ENCODE results near the gene CDYL.

DNA sequence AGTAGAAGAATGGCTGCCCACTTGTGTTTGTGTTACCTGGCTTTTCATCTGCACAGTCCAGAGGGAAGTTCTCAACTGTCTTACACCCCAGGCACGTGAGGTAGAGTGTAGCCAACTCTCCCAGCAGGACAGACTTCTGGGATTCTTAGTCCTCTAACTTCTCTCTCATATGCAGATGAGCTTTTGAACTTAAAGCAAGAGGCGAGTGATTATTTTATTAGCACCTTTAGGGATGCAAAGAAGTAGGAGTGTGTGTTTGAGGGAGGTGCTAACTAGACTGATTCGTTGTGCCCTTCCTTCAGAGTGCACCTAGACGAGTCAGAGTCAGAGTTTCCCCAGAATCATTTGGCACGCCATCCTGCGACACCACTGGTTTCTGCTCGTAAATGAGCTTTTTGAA, 10.8 kb downstream of the CDYL start:
- TF ChIP-seq, protein P1, sequence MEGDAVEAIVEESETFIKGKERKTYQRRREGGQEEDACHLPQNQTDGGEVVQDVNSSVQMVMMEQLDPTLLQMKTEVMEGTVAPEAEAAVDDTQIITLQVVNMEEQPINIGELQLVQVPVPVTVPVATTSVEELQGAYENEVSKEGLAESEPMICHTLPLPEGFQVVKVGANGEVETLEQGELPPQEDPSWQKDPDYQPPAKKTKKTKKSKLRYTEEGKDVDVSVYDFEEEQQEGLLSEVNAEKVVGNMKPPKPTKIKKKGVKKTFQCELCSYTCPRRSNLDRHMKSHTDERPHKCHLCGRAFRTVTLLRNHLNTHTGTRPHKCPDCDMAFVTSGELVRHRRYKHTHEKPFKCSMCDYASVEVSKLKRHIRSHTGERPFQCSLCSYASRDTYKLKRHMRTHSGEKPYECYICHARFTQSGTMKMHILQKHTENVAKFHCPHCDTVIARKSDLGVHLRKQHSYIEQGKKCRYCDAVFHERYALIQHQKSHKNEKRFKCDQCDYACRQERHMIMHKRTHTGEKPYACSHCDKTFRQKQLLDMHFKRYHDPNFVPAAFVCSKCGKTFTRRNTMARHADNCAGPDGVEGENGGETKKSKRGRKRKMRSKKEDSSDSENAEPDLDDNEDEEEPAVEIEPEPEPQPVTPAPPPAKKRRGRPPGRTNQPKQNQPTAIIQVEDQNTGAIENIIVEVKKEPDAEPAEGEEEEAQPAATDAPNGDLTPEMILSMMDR (conservative IDR thresholded peaks at IDR 0.05), result no peak
- TF ChIP-seq EZH2 (IDR thresholded peaks at IDR 0.05; ENCODE audit: low read depth), result no peak

All from PC-9 (cell line).